ENCODE measurements around the gene FAM98B. TPM values are rescaled to one million over a fixed set of nuclear protein-coding genes. Genes with fewer than 3 reads are reported as not detected.
"Not testable (repeated sequence)": the region's sequence is repeated elsewhere in the genome, so short reads cannot be mapped to it uniquely, and the experiment has no call there.

FAM98B gene
- total RNA-seq, 1 experiment from 2014 or later, result 38.1 TPM

DNA sequence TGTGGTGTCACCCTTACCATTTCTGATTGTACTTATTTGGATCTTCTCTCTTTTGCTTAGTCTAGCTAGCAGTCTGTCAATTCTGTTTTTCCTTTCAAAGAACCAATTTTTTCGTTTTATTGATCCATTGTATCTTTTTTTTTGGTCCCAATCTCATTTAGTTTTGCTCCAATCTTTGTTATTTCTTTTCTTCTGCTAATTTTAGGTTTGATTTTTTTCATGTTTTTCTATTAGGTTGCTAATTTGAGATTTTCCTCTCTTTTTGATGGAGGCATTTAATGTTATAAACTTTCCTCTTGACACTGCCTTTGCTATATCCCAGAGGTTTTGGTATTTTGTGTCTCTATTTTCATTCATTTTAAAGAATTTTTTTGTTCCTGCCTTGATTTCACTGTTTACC is 16.9 kb upstream of the FAM98B start:
- H3K36me3 Mint-ChIP-seq, result no peaks in the 10 kb centered on the region
- no peak for ATAC-seq
- no peak overlapping the region for H3K27ac Mint-ChIP-seq
- H3K9me3 Mint-ChIP-seq, result no peaks in the 10 kb centered on the region
- TF ChIP-seq, protein P1, sequence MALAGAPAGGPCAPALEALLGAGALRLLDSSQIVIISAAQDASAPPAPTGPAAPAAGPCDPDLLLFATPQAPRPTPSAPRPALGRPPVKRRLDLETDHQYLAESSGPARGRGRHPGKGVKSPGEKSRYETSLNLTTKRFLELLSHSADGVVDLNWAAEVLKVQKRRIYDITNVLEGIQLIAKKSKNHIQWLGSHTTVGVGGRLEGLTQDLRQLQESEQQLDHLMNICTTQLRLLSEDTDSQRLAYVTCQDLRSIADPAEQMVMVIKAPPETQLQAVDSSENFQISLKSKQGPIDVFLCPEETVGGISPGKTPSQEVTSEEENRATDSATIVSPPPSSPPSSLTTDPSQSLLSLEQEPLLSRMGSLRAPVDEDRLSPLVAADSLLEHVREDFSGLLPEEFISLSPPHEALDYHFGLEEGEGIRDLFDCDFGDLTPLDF (CRISPR knock-in tag; IDR thresholded peaks at IDR 0.05), result no peak
- TF ChIP-seq, protein P2, sequence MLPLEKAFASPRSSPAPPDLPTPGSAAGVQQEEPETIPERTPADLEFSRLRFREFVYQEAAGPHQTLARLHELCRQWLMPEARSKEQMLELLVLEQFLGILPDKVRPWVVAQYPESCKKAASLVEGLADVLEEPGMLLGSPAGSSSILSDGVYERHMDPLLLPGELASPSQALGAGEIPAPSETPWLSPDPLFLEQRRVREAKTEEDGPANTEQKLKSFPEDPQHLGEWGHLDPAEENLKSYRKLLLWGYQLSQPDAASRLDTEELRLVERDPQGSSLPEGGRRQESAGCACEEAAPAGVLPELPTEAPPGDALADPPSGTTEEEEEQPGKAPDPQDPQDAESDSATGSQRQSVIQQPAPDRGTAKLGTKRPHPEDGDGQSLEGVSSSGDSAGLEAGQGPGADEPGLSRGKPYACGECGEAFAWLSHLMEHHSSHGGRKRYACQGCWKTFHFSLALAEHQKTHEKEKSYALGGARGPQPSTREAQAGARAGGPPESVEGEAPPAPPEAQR (CRISPR knock-in tag; IDR thresholded peaks at IDR 0.05), result no peak
- TF ChIP-seq, protein P3, sequence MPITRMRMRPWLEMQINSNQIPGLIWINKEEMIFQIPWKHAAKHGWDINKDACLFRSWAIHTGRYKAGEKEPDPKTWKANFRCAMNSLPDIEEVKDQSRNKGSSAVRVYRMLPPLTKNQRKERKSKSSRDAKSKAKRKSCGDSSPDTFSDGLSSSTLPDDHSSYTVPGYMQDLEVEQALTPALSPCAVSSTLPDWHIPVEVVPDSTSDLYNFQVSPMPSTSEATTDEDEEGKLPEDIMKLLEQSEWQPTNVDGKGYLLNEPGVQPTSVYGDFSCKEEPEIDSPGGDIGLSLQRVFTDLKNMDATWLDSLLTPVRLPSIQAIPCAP (CRISPR knock-in tag; IDR thresholded peaks at IDR 0.05), result no peak
- TF ChIP-seq OVOL2 (CRISPR knock-in tag; IDR thresholded peaks at IDR 0.05; ENCODE audit: borderline replicate concordance) (no peak), ZNF232 (CRISPR knock-in tag; IDR thresholded peaks at IDR 0.05) (no peak)
- TF ChIP-seq, protein P4, sequence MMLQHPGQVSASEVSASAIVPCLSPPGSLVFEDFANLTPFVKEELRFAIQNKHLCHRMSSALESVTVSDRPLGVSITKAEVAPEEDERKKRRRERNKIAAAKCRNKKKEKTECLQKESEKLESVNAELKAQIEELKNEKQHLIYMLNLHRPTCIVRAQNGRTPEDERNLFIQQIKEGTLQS (CRISPR knock-in tag; conservative IDR thresholded peaks at IDR 0.05), result no peak
- H3K4me3 Mint-ChIP-seq, result no peak overlapping the region
- H3K27me3 Mint-ChIP-seq (ENCODE audit: low read depth), result peaks cover 3% of the 10 kb centered on the region; the same call in 1 of the 2 replicates
- H3K4me1 Mint-ChIP-seq, result peaks cover 7% of the 10 kb centered on the region; the same call in 1 of the 2 replicates
- ChIA-PET CTCF (no interaction called here), POLR2A (no interaction called here)
- DNase-seq (ENCODE audit: low spot score), result no peak

DNA sequence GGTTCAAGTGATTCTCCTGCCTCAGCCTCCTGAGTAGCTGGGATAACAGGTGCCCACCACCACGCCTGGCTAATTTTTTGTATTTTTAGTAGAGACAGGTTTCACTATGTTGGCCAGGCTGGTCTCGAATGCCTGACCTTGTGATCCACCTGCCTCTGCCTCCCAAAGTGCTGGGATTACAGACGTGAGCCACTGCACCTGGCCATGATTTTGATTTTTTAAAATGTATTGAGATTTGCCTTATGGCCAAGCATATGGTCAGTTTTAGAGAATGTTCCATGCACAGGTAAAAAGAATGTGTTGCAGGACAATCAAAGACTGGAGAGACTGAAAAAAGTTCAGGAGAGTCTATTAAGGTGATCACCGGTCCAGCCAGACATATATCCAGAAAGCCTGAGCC is 16.3 kb upstream of the FAM98B start:
- not testable (repeated sequence) for H3K4me3 Mint-ChIP-seq, H3K4me1 Mint-ChIP-seq, H3K36me3 Mint-ChIP-seq

DNA sequence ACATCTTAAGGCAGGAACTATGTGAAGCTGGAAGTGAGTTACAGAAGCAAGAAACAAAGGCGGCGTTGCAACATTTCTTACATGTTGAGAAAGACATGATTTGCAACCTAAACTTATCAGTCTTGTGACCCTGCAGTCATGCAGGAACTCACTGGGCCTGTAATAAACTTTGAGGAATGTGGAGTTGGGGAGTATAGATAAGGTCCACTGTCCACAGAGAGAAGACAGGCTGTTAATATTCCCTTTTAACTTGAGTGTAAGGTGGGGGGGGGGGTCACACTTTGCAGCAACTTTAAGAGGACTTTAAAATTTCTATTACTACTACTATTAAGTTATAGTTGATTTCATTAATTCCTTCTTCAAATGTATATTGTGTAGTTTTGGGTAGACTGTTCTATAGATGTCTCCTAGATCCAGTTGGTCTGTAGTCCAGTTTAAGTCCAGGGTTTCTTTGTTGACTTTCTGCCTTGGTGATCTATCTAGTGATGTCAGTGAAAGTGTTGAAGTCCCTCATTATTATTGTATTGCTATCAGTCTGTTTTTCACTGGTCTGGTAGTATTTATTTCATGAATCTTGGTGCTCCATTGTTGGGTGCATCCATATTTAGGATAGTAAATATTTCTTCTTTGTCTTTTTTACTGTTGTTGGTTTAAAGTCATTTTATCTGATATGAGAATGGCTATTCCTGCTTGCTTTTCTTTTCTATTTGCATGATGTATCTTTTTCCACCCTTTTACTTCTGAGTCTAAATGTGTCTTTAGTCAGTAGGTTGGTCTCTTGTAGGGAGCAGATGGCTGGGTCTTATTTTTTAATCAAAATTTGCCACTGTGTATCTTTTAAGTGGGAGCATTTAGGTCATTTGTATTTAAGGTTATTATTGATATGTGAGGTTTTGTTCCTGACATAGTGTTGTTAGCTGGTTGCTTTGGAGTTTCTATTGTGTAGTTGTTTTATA is 15.6 kb upstream of the FAM98B start:
- peaks cover 7% of the 10 kb centered on the region; the same call in 1 of the 2 replicates for H3K4me1 Mint-ChIP-seq
- ATAC-seq, result no peak
- ChIA-PET POLR2A (no interaction called here), CTCF (interaction anchor here (0.7 to 2.3 kb wide), 2 partner anchors 25 to 432 kb away, joined by 3 to 7 read pairs; no protein-coding TSS in a partner anchor)
- no peak overlapping the region for H3K4me3 Mint-ChIP-seq
- peaks cover 3% of the 10 kb centered on the region; the same call in 1 of the 2 replicates for H3K27me3 Mint-ChIP-seq (ENCODE audit: low read depth)
- H3K9me3 Mint-ChIP-seq, result no peaks in the 10 kb centered on the region
- H3K36me3 Mint-ChIP-seq, result no peaks in the 10 kb centered on the region
- no peak overlapping the region for H3K27ac Mint-ChIP-seq
- DNase-seq (ENCODE audit: low spot score), result no peak
- TF ChIP-seq MXD4 (CRISPR knock-in tag; IDR thresholded peaks at IDR 0.05; ENCODE audit: borderline replicate concordance), result no peak
- TF ChIP-seq SMAD3 (CRISPR knock-in tag; IDR thresholded peaks at IDR 0.05; ENCODE audit: borderline replicate concordance), result no peak
- TF ChIP-seq, protein P3 (CRISPR knock-in tag; IDR thresholded peaks at IDR 0.05), result no peak
- no peak for TF ChIP-seq ZBTB21 (CRISPR knock-in tag; IDR thresholded peaks at IDR 0.05; ENCODE audit: borderline replicate concordance)
- TF ChIP-seq TEAD4 (CRISPR knock-in tag; IDR thresholded peaks at IDR 0.05), result no peak
- TF ChIP-seq ATF1 (CRISPR knock-in tag; IDR thresholded peaks at IDR 0.05), result no peak
- TF ChIP-seq, protein P1 (CRISPR knock-in tag; IDR thresholded peaks at IDR 0.05), result no peak
- TF ChIP-seq JAZF1 (CRISPR knock-in tag; IDR thresholded peaks at IDR 0.05), result no peak
- TF ChIP-seq ZNF138 (CRISPR knock-in tag; conservative IDR thresholded peaks at IDR 0.05), result no peak
- TF ChIP-seq, protein P5, sequence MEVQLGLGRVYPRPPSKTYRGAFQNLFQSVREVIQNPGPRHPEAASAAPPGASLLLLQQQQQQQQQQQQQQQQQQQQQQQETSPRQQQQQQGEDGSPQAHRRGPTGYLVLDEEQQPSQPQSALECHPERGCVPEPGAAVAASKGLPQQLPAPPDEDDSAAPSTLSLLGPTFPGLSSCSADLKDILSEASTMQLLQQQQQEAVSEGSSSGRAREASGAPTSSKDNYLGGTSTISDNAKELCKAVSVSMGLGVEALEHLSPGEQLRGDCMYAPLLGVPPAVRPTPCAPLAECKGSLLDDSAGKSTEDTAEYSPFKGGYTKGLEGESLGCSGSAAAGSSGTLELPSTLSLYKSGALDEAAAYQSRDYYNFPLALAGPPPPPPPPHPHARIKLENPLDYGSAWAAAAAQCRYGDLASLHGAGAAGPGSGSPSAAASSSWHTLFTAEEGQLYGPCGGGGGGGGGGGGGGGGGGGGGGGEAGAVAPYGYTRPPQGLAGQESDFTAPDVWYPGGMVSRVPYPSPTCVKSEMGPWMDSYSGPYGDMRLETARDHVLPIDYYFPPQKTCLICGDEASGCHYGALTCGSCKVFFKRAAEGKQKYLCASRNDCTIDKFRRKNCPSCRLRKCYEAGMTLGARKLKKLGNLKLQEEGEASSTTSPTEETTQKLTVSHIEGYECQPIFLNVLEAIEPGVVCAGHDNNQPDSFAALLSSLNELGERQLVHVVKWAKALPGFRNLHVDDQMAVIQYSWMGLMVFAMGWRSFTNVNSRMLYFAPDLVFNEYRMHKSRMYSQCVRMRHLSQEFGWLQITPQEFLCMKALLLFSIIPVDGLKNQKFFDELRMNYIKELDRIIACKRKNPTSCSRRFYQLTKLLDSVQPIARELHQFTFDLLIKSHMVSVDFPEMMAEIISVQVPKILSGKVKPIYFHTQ (CRISPR knock-in tag; IDR thresholded peaks at IDR 0.05), result no peak
- TF ChIP-seq JUN (CRISPR knock-in tag; IDR thresholded peaks at IDR 0.05), result no peak
- TF ChIP-seq RORB (CRISPR knock-in tag; IDR thresholded peaks at IDR 0.05), result no peak
- TF ChIP-seq, protein P6, sequence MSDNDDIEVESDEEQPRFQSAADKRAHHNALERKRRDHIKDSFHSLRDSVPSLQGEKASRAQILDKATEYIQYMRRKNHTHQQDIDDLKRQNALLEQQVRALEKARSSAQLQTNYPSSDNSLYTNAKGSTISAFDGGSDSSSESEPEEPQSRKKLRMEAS (CRISPR knock-in tag; IDR thresholded peaks at IDR 0.05), result no peak
- TF ChIP-seq CREB1 (CRISPR knock-in tag; IDR thresholded peaks at IDR 0.05), result no peak
- TF ChIP-seq, protein P7, sequence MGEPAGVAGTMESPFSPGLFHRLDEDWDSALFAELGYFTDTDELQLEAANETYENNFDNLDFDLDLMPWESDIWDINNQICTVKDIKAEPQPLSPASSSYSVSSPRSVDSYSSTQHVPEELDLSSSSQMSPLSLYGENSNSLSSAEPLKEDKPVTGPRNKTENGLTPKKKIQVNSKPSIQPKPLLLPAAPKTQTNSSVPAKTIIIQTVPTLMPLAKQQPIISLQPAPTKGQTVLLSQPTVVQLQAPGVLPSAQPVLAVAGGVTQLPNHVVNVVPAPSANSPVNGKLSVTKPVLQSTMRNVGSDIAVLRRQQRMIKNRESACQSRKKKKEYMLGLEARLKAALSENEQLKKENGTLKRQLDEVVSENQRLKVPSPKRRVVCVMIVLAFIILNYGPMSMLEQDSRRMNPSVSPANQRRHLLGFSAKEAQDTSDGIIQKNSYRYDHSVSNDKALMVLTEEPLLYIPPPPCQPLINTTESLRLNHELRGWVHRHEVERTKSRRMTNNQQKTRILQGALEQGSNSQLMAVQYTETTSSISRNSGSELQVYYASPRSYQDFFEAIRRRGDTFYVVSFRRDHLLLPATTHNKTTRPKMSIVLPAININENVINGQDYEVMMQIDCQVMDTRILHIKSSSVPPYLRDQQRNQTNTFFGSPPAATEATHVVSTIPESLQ (CRISPR knock-in tag; IDR thresholded peaks at IDR 0.05), result no peak

More for the DNA sequence above, 16.3 kb upstream of the FAM98B start:
- DNase-seq (ENCODE audit: low spot score); H3K27me3 Mint-ChIP-seq (ENCODE audit: low read depth); CTCF ChIA-PET; H3K27ac Mint-ChIP-seq; POLR2A ChIA-PET; H3K9me3 Mint-ChIP-seq; ATAC-seq: not testable (repeated sequence)
